Effector memory CD8-positive, alpha-beta T cell (primary cell): ENCODE results near the gene MYL7.

Experiments
- ATAC-seq: fragments of 150-1000 bp; cut with Tn5 transposase; replicated peaks from 2 replicates; pipeline ENCODE4 v1.10.0; 2021; ENCODE audit warnings: mild to moderate bottlenecking, moderate library complexity
- DNase-seq, 3 experiments: peaks; one replicate each; pipeline ENCODE4 v3.0.0; 2021
- H3K27ac Mint-ChIP-seq, 2 donors: one replicate each; pipeline ENCODE4 v1.8.0; 2022; ENCODE audit warnings: mild to moderate bottlenecking in 2 of 2, mixed read lengths in 2 of 2, moderate library complexity in 2 of 2
- H3K27me3 Mint-ChIP-seq, 2 donors: one replicate each; pipeline ENCODE4 v1.8.0; 2022; ENCODE audit warnings: mixed read lengths in 2 of 2
- H3K36me3 Mint-ChIP-seq: one replicate; pipeline ENCODE4 v1.8.0; 2022; ENCODE audit warnings: mild to moderate bottlenecking, moderate library complexity, mixed read lengths; ENCODE audit not compliant: insufficient read depth
- H3K4me1 Mint-ChIP-seq, 2 donors: one replicate each; pipeline ENCODE4 v1.8.0; 2022; ENCODE audit warnings: low read depth in 2 of 2, mixed read lengths in 2 of 2
- H3K4me3 Mint-ChIP-seq, 2 donors: one replicate each; pipeline ENCODE4 v1.8.0; 2022; ENCODE audit warnings: mild to moderate bottlenecking in 2 of 2, mixed read lengths in 2 of 2, moderate library complexity in 2 of 2
- H3K9me3 Mint-ChIP-seq, 2 donors: one replicate each; pipeline ENCODE4 v1.8.0; 2022; ENCODE audit warnings: mixed read lengths in 2 of 2

Gene MYL7

GRCh38 chr7:44096326-44096881, 44.7 kb downstream of the MYL7 start:
- ATAC-seq = no peak
- Mint-ChIP-seq H3K9me3 (no peaks in the 10 kb centered on the region), H3K27ac (no peak overlapping the region), H3K4me3 (no peak overlapping the region), H3K36me3 (peaks cover 5% of the 10 kb centered on the region), H3K27me3 (peaks cover 0 to 14% of the 10 kb centered on the region in 2 donors), H3K4me1 (no peaks in the 10 kb centered on the region)
- no peak for DNase-seq

DNA sequence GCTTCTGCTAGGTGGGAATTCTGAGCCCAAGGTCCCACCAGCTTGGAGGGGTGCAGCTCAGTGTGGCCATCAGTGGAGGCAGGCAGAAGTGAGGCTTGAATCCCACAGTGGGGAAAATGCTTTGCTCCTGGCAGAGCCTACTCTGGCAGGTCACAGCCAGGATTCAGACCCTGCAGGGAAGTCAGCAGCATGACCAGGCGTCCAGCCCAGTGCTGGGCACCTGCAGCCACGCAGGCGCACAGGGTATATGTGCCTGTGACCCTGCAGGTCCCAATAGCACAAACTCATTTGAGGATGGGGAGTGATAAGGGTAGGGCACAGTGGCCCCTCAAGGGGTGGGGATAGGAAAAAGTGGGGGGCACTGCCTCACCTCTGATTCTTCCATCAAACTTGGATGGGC, 45.4 kb downstream of the MYL7 start:
- H3K4me3 Mint-ChIP-seq = no peak overlapping the region
- no peaks in the 10 kb centered on the region for H3K4me1 Mint-ChIP-seq
- peaks cover 2 to 18% of the 10 kb centered on the region in 2 donors for H3K27me3 Mint-ChIP-seq
- no peak for ATAC-seq
- no peak overlapping the region for H3K27ac Mint-ChIP-seq
- no peak for DNase-seq
- peaks cover 5% of the 10 kb centered on the region for H3K36me3 Mint-ChIP-seq
- no peaks in the 10 kb centered on the region for H3K9me3 Mint-ChIP-seq

GRCh38 chr7:44094883-44095592, 46.1 kb downstream of the MYL7 start:
- Mint-ChIP-seq H3K36me3 (peaks cover 5% of the 10 kb centered on the region), H3K4me3 (no peak overlapping the region), H3K9me3 (no peaks in the 10 kb centered on the region), H3K27ac (peak overlapping the region in 1 of 2 donors; percentile 1), H3K27me3 (peaks cover 5 to 16% of the 10 kb centered on the region in 2 donors), H3K4me1 (no peaks in the 10 kb centered on the region)
- DNase-seq (no peak), ATAC-seq (no peak)

GRCh38 chr7:44094365-44094764, 46.8 kb downstream of the MYL7 start:
- peak overlapping the region in 1 of 2 donors; percentile 1 for H3K27ac Mint-ChIP-seq

DNA sequence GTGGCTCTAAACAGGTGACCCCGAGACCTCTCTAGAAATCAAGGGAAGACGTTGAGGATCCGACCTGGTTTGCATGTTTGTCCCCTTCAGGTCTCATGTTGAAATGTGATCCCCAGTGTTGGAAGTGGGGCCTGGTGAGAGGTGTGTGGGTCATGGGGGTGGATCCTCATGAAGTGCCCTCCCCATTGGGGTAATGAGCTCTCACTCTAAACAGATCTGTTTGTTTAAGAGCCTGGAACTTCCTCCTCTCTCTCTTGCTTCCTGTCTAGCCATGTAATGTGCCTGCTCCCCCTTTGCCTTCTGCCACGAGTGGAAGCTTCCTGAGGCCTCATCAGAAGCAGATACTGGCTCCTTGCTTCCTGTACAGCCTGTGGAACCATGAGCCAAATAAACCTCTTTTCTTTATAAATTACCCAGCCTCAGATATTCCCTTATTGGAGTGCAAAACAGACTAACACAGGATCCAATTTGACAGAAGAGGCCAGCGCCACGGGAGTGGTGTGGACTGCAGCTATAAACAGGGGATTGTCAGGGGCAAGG, 48.0 kb downstream of the MYL7 start:
- DNase-seq (no peak), ATAC-seq (no peak)
- no peaks in the 10 kb centered on the region for H3K9me3 Mint-ChIP-seq
- no peak overlapping the region for H3K27ac Mint-ChIP-seq
- peaks cover 5% of the 10 kb centered on the region for H3K36me3 Mint-ChIP-seq
- H3K27me3 Mint-ChIP-seq = peaks cover 5 to 16% of the 10 kb centered on the region in 2 donors
- no peaks in the 10 kb centered on the region for H3K4me1 Mint-ChIP-seq
- no peak overlapping the region for H3K4me3 Mint-ChIP-seq

More at GRCh38 chr7:44094365-44094764, 46.8 kb downstream of the MYL7 start:
- no peak for DNase-seq
- H3K9me3 Mint-ChIP-seq = no peaks in the 10 kb centered on the region
- H3K27me3 Mint-ChIP-seq = peaks cover 5 to 16% of the 10 kb centered on the region in 2 donors
- no peaks in the 10 kb centered on the region for H3K4me1 Mint-ChIP-seq
- no peak for ATAC-seq
- peaks cover 5% of the 10 kb centered on the region for H3K36me3 Mint-ChIP-seq
- no peak overlapping the region for H3K4me3 Mint-ChIP-seq
